GM19328 (cell line): ENCODE results near the gene ZFHX3.

Experiments
- ATAC-seq: cut with Tn5 transposase; IDR thresholded peaks from one replicate; pipeline ENCODE4 v1.9.1; 2021; ENCODE audit warnings: mild to moderate bottlenecking, moderate library complexity; ENCODE audit not compliant: unreplicated experiment

The ZFHX3 gene

DNA sequence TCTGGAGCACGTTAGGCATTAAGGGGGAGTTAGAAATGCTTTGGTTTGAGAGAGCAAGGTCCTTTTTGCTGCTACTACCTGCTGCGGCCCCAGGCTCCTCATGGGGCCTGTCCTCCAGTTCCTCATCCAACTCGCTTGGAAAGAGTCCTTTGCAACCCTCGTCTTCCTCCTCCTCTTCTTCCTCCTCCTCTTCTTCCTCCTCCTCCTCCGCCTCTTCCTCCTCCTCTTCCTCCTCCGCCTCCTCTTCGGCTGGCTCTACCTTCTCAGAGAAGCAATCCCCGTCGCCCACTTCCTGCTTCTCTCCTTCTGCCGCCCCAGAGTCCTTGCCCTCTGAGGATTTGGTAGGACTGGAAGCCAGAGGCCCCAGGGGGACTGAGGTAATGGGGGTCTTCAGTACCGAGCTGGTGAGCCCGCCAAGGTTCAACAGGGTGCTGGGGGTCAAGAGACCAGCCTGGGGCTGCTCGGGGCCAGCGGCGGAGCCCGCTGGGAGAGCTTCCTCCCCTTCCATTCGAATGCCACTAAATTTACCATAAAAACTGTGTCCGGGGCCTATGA lies 89.3 kb downstream of the ZFHX3 start:
- ATAC-seq = no peak

DNA sequence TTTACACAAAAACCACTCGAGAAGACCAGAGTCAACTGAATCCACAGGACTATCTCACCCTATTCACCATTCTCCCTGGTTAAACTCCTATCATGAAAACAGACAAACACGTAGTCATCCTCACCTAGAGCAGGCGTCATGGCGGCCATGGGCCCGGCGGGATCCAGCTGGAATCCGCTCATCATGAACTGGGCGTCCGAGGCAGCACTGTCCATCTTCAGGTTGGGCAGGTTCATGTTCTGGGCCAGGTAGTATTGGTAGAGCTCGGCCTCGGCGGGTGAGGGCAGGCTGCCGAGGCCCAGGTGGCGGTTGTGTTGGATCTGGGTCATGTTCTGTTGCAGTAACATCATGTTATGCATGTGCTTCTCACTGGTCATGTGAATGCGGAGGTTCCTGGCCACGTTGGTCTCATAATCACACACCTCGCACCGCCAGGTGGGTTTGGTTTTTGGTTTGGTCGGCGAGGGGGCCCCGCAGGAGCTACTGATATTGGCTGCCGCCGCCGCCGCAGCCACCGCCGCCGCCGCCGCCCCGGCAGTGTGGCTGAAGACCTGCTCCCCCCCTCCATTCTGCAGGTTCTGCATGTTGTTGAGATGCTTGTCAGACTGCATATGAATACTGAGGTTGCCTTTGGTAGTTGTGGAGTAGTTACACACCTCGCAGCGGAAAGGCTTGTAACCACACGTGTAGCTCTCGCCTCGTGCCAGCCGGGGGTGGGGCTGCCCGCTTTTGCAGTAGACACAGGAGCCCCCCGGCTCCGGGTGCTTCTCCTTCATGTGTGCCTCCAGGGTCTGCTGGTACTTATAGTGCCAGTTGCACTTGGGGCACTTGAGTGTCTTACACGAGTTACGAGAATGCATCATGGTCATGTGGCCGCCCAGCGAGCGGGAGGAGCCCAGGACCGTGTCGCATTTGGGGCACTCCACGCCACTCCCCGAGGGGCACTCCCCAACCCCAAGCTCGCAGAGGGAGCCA lies 90.3 kb downstream of the ZFHX3 start:
- no peak for ATAC-seq

DNA sequence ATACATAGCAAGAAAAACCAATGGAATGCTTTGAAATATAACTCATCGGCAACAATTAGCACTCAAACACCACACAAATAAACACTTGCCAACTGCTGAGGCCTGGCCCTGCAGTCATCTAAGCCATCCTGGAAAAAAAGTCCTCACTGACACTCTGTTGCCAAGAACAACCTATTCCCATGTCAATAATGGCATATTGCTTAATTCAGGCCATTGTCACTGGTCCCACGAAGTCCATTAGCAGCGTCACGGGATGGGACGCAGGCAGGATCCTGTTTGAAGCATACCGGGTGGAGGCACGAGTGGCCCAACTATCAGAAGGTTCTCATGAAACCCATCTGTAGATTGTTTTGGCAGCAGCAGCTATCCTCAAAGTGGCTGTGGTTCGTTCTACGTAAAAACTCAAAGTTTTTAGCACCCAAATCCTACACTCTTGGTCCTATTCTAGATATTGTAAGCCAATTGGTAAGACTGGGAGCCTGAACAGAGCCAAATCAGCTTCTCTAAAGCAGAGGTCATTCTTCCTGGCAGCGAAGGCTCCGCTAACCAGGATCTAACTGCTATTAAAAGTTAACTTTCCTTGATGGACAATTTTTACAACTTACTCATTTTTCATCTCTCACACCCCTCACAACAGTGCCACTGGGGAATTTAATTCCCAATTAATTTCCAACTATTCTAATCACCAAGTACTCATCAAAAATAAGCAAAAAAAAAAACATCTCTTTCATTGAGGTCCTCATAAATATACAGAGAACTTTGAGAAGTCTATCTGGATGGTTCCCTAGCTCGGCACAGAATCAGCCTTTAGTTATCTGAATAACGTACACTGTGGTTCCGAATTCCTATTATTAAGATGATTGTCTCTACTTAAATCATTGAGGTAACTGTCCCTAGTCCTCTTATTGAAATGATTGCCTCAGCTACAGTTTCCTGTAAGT lies 91.5 kb downstream of the ZFHX3 start:
- no peak for ATAC-seq

DNA sequence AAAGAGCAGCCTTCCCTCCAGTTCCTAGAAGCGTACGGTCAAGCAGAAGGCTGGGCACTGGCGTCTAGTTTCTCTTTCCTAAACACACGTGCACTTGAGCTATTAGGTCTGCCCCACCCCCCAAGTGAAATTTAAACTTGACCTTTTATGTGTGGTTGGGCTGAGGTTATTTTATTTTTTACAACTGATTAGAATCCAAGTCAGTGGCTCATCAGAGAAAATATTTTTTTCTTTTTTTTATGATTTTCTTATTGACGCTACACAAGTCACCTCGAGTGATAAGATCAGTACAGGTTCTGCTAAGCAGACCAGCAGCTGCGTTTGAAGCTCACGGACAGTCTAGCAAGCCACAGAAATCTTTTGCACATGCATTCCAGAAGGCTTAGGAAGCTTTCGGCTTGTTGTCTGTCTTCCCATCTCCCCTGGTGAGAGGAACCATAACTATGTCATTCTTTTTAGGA lies 95.1 kb downstream of the ZFHX3 start:
- ATAC-seq = no peak

DNA sequence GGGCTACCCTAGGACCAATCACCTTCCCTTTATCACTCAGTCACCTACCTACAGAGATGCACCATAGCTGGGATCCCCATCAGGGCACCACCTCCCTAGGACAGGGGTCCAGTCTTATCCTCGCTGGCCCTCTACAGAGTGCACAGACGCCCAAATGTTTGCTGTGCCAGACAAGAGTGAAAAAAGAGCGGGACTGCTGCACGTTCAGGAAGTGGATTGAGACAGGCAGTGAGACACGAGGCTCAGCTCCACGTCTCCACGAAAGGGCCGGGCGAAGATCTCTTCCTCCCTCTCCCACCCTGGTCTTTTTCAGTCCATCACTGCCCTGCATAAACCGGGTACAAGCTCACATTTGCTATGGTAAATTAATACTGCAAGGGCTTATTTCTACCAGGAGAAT lies 95.5 kb downstream of the ZFHX3 start:
- no peak for ATAC-seq

DNA sequence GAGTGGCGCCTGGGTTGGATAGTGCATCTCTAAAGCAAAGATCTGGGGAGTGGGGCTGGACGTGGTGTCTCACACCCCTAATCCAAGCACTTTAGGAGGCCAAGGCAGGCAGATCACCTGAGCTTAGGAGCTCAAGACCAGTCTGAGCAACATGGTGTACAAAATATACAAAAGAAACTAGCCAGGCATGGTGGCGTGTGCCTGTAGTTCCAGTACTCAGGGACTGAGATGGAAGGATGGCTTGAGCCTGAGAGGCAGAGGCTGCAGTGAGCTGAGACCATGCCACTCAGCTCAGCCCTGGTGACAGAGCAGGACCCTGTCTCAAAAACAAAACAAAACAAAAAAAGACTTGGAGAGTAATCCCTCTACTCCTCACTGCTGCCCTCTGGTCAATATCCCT lies 96.0 kb downstream of the ZFHX3 start:
- no peak for ATAC-seq

DNA sequence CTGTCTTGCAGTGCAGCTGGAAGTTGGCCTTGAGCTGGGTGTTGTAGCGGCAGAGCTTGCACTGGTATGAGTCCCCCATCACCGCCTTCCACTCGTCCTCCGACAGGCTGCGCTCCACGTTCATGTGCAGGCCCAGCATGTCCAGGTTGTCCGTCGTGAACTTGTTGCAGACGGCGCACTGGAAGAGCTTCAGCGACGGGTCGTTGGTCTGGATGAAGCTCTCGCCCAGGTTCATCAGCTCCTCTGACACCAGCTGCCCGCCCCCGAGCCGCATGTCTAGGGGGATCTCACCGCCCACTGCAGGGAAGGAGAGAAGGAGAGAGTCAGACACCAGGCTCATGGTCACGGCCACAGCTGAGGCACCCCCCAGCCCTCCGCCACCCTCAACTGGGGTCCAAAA lies 97.3 kb downstream of the ZFHX3 start:
- no peak for ATAC-seq

DNA sequence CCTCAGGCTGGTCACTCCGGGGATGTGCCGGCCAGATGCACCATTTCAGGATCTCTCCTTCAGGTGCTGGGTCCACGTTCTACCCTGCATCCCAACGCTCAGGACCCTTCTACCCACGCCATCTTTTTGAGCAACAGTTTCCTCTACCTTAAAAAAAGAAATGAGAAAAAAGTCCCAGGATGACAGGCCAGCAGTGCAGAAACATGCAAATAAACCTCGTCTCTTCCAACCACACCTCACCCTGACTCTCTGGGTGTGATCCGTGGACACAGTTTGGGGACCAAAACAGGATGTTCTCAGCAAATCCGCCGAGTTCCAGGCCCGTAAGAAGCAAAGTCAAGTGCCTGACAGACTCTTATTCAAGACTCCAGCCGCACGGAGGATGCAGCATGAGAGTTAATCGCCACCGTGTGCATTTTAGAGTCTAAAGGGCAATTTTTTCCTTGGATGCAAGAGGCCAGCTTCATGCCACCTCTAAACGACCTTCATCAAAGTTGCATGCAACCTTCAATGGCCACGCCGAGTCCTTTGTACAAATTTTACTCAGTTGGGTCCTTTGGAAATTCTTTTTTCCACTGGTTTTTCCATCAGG lies 99.6 kb downstream of the ZFHX3 start:
- no peak for ATAC-seq

DNA sequence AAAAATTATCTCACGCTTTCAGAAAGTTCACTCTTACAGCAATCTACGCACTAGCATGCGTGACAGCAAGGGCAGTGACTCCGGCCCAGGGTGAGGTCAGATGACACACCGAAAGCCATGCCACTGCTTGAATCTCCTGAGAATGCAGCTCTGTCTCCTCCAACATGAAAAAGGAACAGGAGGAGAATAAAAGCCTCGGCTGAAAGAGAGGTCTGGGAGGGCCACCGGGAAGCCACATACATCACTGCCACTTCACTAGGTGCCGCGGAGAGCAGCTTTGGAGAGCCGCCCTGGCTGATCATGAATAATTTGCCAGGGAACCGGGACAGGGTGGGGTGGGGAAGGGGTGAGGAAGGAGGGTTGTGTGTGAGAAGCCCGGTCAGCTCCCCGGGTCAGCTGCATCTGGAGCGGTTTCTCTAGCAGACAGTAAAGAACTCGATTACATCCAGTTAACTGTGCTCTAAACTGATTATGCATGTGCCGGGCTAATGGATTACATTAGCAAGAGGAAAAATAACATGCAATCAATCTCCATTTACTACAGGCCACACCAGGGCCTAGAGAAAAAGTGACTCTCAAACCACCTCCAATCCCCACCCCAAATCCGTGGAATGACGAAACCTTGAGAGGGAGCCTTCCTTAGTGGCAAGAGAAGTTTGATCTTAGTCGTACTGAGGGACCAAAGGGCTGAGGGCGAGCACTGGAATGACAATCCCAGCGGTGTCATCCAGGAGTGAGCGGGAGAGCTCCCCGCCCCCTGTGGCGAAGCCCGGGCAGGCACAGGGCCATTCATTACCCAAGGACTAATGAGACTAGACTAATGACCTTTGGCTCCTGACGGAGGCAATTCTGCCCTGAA lies 100.3 kb downstream of the ZFHX3 start:
- ATAC-seq = no peak

DNA sequence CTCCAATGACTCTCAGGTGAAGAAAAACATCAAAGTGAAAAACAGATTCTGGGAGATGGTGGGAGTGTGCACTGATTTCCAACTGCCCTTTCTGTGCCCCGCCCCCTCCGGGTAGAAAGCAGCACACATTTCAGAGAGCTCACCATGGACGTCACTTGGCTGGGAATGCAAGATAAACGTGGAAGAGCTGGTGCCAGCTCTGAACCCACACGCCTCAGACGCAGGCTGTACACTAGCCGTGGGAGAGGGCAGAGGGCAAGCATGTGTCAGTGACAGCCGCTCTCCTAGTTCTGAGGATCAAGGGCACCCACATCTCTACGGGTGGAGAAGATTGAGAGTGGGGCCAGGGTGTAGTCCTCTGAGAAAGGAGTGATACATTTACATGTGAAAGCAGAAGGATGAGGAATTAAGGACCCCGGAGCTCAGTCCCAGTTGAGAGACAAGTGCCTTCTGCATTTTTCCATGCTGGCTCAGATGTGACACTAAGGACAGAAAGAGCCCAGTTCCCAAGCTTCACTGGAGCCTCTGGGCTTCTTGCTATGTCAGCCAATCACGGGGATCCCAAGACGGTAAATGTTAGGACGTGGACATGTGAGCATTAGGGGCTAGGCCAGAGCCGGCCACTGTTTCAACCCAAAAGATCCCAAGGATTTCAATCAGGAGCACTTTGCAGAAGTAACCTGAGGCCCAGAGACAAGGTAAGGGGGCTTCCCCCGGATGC lies 101.3 kb downstream of the ZFHX3 start:
- no peak for ATAC-seq

DNA sequence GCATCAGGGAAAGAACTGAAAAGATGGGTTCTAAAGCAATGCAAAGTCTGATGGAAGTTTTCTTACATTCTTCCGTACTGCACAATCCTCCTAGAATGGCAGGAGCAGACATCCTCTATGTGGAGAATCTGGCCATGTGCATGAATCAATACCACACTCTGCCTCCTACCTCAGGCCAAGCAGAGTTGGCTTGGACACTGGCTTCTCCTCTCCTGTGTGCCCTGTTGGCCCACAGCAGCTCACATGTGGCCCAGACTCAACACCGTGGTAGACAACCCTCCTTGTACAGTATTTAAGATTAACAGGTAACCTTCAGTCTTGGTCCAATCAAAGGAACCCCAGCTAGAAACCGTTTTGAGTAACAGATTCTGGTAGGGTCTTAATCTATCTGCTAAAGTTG lies 101.9 kb downstream of the ZFHX3 start:
- ATAC-seq = no peak

DNA sequence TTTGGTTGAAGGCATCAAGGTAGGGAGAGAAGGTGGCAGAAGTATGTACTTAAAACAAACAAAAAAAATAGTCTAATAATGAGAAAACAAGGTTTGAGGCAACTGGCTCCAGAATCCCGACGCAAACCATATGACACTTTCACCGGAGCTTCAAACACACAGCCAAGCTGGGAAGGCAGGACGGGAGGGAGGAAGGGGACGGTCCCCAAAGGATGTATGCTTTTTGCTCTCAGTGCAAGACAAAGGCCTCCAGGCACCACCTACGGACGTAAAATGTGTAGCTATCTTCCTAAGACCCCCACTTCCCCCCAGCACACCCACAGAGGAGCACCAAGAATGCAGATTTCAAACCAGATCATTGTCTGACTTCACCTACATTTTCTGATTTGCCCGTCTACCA lies 102.3 kb downstream of the ZFHX3 start:
- no peak for ATAC-seq

DNA sequence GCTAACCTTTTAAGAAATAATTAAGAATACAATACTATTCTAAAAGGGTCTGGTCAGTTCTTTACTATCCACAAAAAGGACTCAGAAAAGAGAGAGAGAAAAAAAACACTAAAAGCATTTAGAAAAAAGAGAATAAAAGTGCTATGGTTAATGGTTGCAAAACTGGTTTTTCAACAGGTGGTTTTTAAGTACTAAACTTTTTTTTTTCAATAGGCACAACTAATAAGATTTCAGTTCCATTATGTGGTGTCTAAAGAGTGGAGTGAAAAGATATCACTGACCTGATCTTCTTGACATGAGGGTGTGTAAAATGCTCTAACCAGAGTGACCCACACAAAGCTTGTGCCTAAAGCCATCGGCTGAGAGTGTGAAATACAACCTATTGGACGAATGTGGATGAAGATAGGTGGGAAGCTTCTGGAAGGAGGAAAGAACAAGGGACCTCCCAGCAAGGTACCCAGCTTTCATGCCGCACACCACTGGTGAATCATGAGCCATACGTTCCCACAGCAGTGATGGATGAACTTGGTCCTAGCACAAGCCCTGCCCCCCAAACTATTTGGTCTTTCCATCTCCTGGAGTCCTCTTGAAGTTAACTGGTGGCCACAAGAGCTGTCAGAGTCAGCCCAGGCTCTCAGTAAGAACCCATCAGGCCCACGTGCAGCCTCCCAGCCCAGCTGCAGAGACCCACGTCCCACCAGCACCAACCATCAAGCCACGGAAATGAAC lies 103.0 kb downstream of the ZFHX3 start:
- no peak for ATAC-seq

DNA sequence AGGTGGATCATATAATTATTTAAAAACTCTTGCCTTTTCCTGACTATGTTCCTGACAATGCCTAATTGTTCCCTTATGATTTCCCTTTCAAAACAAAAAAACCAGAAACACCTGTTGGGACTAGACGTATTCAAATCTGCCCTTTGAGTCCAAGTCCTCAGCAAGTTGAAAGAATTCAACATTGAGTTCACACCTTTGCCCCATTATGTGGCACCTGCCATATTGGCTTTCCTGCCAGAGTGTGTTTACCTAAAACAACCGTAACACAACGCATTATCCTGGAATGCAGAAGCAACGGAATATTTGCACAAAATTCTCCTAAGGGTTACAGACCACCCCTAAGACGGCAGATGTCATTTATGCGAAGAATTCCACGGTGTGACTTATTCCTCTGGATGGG lies 105.9 kb downstream of the ZFHX3 start:
- ATAC-seq = no peak

DNA sequence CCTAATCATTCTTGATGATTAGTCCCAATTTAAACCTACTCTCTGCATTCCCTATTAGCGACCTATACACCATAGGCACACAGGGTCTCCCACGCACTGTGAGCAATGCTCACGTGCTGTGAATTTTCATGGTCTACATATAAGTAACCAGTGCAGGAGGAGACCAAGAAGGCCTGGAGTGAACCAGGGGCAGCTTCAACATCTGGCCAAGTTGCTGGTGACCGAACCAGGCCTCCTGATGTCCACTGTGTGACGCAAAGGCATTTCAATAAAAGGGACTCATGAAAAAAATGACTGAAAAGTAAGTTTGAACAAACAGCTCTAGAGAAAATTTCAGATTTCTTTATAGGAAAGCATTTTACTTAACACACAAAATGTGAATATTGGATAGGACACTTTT lies 107.0 kb downstream of the ZFHX3 start:
- no peak for ATAC-seq

DNA sequence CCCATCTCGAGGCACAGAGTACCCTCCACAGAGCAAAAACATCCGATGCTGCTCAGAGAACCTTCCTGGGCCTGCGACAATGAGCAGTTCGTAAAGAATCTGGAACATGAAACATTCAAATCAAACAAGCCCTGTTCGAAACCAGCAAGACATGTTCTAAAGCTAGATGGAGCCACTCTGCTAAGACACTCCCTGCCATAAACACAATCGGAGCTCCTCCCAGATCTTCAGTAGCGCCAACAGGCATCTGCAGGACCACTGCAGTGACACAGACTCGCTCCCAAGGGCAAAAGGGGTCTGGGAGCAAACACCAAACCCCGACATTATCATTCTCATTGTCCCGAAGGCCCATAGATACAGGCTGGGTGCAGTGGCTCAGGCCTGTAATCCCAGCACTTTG lies 108.7 kb downstream of the ZFHX3 start:
- ATAC-seq = no peak

DNA sequence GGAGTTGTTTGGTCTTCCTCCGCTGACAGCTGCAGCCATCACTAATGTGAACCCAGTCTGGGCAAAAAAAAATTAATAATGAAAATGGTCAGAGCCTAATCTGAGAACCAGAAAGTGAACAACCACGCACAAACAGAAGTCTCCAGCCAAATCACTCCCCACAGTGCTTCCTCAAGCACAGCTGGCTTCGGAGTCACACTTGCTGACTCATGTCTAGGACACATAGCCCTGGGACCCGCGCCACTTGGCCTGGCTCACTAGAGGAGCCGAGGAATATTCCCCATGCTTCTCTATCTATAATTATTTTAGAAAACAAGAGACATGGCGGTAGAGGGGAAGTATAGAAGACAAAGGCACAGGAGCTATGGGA lies 109.1 kb downstream of the ZFHX3 start:
- ATAC-seq = no peak

DNA sequence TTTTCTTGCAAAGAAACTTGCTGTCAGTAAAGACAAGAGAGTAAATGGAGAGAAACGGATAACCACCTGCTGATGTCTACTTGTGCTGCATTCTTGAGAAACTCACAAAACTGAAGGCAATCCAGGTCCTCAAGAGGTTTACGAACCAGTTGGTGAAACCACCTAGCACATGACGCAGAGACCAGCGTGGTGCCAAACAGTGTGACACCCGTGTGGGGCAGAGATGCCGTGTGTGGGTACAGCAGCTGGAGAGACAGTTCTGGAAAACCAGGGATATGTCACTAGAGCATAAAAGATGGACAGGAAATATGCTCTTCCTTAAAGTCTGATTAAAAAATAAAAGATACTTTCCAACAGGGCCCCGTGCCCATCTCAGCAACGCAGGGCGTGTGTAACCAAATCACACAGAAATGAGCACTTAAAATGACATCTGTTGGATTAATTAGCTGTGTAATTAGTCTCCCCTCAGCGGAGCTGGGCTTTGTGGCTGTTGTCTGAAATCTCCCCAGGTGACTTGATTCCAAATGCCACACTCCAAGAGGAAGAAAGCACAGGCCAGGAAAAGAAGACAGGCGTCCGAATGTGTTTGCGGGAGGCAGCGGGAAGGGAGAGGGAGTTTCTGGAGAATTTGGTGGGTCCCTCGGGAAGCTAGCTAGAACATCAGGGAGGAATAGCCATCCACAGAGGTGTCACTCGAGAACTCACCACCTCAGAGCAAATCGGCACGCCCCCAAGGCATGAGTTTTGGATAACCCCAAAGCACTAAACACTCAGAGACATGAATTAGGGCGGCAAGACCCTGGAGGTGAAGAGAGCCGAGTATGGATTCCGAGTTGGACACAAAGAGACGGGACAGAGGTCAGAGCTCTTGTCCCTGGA lies 109.8 kb downstream of the ZFHX3 start:
- no peak for ATAC-seq
